ENCODE data around the gene CTIF. TPM values are rescaled to one million over a fixed set of nuclear protein-coding genes. Genes with fewer than 3 reads are reported as not detected.

The CTIF gene
- total RNA-seq, 2 donors from 2014 or later = 4.6 to 4.7 TPM

- no peak overlapping the region for H3K27ac Mint-ChIP-seq
- ATAC-seq (replicated peaks in 1 of 2) = no peak
- H3K4me1 Mint-ChIP-seq (ENCODE audit: low read depth) = no peaks in the 10 kb centered on the region
- H3K4me3 Mint-ChIP-seq = no peak overlapping the region
- no peaks in the 10 kb centered on the region for H3K36me3 Mint-ChIP-seq (ENCODE audit: insufficient read depth in 2 of 2)
- no peaks in the 10 kb centered on the region for H3K27me3 Mint-ChIP-seq (ENCODE audit: low read depth)
- no peaks in the 10 kb centered on the region for H3K9me3 Mint-ChIP-seq
- no peak for DNase-seq
Observed at GRCh38 chr18:48594471-48595094, 55.8 kb downstream of the CTIF start.

GRCh38 chr18:48595703-48596218 is 56.9 kb downstream of the CTIF start:
- Mint-ChIP-seq H3K9me3 (no peaks in the 10 kb centered on the region), H3K4me3 (no peak overlapping the region), H3K27me3 (ENCODE audit: low read depth) (no peaks in the 10 kb centered on the region), H3K27ac (no peak overlapping the region), H3K36me3 (ENCODE audit: insufficient read depth in 2 of 2) (no peaks in the 10 kb centered on the region), H3K4me1 (ENCODE audit: low read depth) (no peaks in the 10 kb centered on the region)
- ATAC-seq (replicated peaks in 1 of 2) (peak in 1 of 2 donors; percentile 36), DNase-seq (no peak)

- no peaks in the 10 kb centered on the region for H3K36me3 Mint-ChIP-seq (ENCODE audit: insufficient read depth in 2 of 2)
- DNase-seq = no peak
- H3K27ac Mint-ChIP-seq = no peak overlapping the region
- no peak overlapping the region for H3K4me3 Mint-ChIP-seq
- no peaks in the 10 kb centered on the region for H3K27me3 Mint-ChIP-seq (ENCODE audit: low read depth)
- H3K9me3 Mint-ChIP-seq = no peaks in the 10 kb centered on the region
- H3K4me1 Mint-ChIP-seq (ENCODE audit: low read depth) = no peaks in the 10 kb centered on the region
- ATAC-seq (replicated peaks in 1 of 2) = no peak
Observed at GRCh38 chr18:48597110-48597509, 58.3 kb downstream of the CTIF start.

- ATAC-seq (replicated peaks in 1 of 2) (no peak), DNase-seq (no peak)
- no peaks in the 10 kb centered on the region for H3K27me3 Mint-ChIP-seq (ENCODE audit: low read depth)
- H3K9me3 Mint-ChIP-seq = peaks cover 0 to 2% of the 10 kb centered on the region in 2 donors
- H3K27ac Mint-ChIP-seq = no peak overlapping the region
- H3K4me3 Mint-ChIP-seq = no peak overlapping the region
- no peaks in the 10 kb centered on the region for H3K4me1 Mint-ChIP-seq (ENCODE audit: low read depth)
- H3K36me3 Mint-ChIP-seq (ENCODE audit: insufficient read depth in 2 of 2) = no peaks in the 10 kb centered on the region
Observed at GRCh38 chr18:48597671-48598070, 58.8 kb downstream of the CTIF start.

- DNase-seq (no peak), ATAC-seq (replicated peaks in 1 of 2) (no peak)
- Mint-ChIP-seq H3K27ac (no peak overlapping the region), H3K27me3 (ENCODE audit: low read depth) (no peaks in the 10 kb centered on the region), H3K4me3 (no peak overlapping the region), H3K36me3 (ENCODE audit: insufficient read depth in 2 of 2) (no peaks in the 10 kb centered on the region), H3K9me3 (peaks cover 2 to 7% of the 10 kb centered on the region in 2 donors), H3K4me1 (ENCODE audit: low read depth) (no peaks in the 10 kb centered on the region)
Observed at GRCh38 chr18:48599391-48599790, 60.6 kb downstream of the CTIF start.

GRCh38 chr18:48600046-48600445 is 61.2 kb downstream of the CTIF start:
- no peaks in the 10 kb centered on the region for H3K27me3 Mint-ChIP-seq (ENCODE audit: low read depth)
- peaks cover 2 to 7% of the 10 kb centered on the region in 2 donors for H3K9me3 Mint-ChIP-seq
- H3K4me3 Mint-ChIP-seq = no peak overlapping the region
- no peaks in the 10 kb centered on the region for H3K36me3 Mint-ChIP-seq (ENCODE audit: insufficient read depth in 2 of 2)
- no peaks in the 10 kb centered on the region for H3K4me1 Mint-ChIP-seq (ENCODE audit: low read depth)
- no peak overlapping the region for H3K27ac Mint-ChIP-seq
- ATAC-seq (replicated peaks in 1 of 2) (no peak), DNase-seq (no peak)

- Mint-ChIP-seq H3K27me3 (ENCODE audit: low read depth) (no peaks in the 10 kb centered on the region), H3K27ac (no peak overlapping the region)
- ATAC-seq (replicated peaks in 1 of 2) = no peak
Observed at GRCh38 chr18:48600456-48601090, 61.7 kb downstream of the CTIF start.

GRCh38 chr18:48601343-48601742 is 62.5 kb downstream of the CTIF start:
- H3K4me3 Mint-ChIP-seq = no peak overlapping the region
- H3K4me1 Mint-ChIP-seq (ENCODE audit: low read depth) = no peaks in the 10 kb centered on the region
- no peaks in the 10 kb centered on the region for H3K36me3 Mint-ChIP-seq (ENCODE audit: insufficient read depth in 2 of 2)
- H3K9me3 Mint-ChIP-seq = peaks cover 2 to 7% of the 10 kb centered on the region in 2 donors
- DNase-seq = no peak
- H3K27me3 Mint-ChIP-seq (ENCODE audit: low read depth) = no peaks in the 10 kb centered on the region
- no peak overlapping the region for H3K27ac Mint-ChIP-seq
- ATAC-seq (replicated peaks in 1 of 2) = no peak

More at GRCh38 chr18:48600456-48601090, 61.7 kb downstream of the CTIF start:
- Mint-ChIP-seq H3K9me3 (peaks cover 2 to 7% of the 10 kb centered on the region in 2 donors), H3K4me1 (ENCODE audit: low read depth) (no peaks in the 10 kb centered on the region), H3K36me3 (ENCODE audit: insufficient read depth in 2 of 2) (no peaks in the 10 kb centered on the region), H3K4me3 (no peak overlapping the region)
- no peak for DNase-seq

- ATAC-seq (replicated peaks in 1 of 2) (no peak), DNase-seq (no peak)
- Mint-ChIP-seq H3K36me3 (ENCODE audit: insufficient read depth in 2 of 2) (no peaks in the 10 kb centered on the region), H3K27me3 (ENCODE audit: low read depth) (no peaks in the 10 kb centered on the region), H3K4me3 (no peak overlapping the region), H3K27ac (no peak overlapping the region), H3K4me1 (ENCODE audit: low read depth) (no peaks in the 10 kb centered on the region), H3K9me3 (peaks cover 2 to 7% of the 10 kb centered on the region in 2 donors)
Observed at GRCh38 chr18:48602759-48603390, 64.0 kb downstream of the CTIF start.

GRCh38 chr18:48605408-48605845 is 66.6 kb downstream of the CTIF start:
- ATAC-seq (replicated peaks in 1 of 2) (no peak), DNase-seq (no peak)
- Mint-ChIP-seq H3K36me3 (ENCODE audit: insufficient read depth in 2 of 2) (no peaks in the 10 kb centered on the region), H3K4me3 (no peak overlapping the region), H3K4me1 (ENCODE audit: low read depth) (no peaks in the 10 kb centered on the region), H3K27ac (no peak overlapping the region), H3K27me3 (ENCODE audit: low read depth) (no peaks in the 10 kb centered on the region), H3K9me3 (peaks cover 2 to 7% of the 10 kb centered on the region in 2 donors)

- Mint-ChIP-seq H3K4me1 (ENCODE audit: low read depth) (no peaks in the 10 kb centered on the region), H3K27me3 (ENCODE audit: low read depth) (no peaks in the 10 kb centered on the region), H3K27ac (no peak overlapping the region), H3K4me3 (no peak overlapping the region), H3K36me3 (ENCODE audit: insufficient read depth in 2 of 2) (no peaks in the 10 kb centered on the region), H3K9me3 (peaks cover 2 to 7% of the 10 kb centered on the region in 2 donors)
- ATAC-seq (replicated peaks in 1 of 2) (no peak), DNase-seq (no peak)
Observed at GRCh38 chr18:48607056-48607984, 68.5 kb downstream of the CTIF start.

GRCh38 chr18:48608581-48608980 is 69.8 kb downstream of the CTIF start:
- H3K9me3 Mint-ChIP-seq = no peaks in the 10 kb centered on the region
- no peaks in the 10 kb centered on the region for H3K36me3 Mint-ChIP-seq (ENCODE audit: insufficient read depth in 2 of 2)
- no peak overlapping the region for H3K4me3 Mint-ChIP-seq
- ATAC-seq (replicated peaks in 1 of 2) (no peak), DNase-seq (no peak)
- no peak overlapping the region for H3K27ac Mint-ChIP-seq
- no peaks in the 10 kb centered on the region for H3K4me1 Mint-ChIP-seq (ENCODE audit: low read depth)
- no peaks in the 10 kb centered on the region for H3K27me3 Mint-ChIP-seq (ENCODE audit: low read depth)
